Measurements from ENCODE around the gene CDK4.
"Not testable (repeated sequence)": the region's sequence is repeated elsewhere in the genome, so short reads cannot be mapped to it uniquely, and the experiment has no call there.

The CDK4 gene

DNA sequence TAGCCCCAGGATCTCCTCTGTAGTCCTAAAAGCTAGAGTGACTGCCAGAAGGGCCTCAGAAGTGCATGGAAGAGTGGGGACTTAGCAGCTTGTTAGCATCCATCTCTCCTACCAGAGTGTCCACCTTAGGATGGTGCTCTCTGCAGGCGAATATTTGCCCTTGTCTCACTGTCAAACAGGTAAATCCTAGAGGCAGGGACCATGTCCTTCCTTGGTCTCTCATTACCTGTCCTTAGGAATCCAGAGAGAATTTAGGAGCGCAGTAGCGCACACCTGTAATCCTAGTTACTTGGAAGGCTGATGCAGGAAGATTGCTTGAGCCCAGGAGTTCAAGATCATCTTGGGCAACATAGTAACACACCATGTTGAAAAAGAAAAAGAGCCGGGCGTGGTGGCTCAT lies 35.0 kb downstream of the CDK4 start:
- Histone ChIP-seq H3K36me3 (ENCODE audit: low read depth) (peaks cover 46% of the 10 kb centered on the region), H3K4me1 (ENCODE audit: insufficient read depth, poor library complexity, severe bottlenecking) (no peaks in the 10 kb centered on the region), H3K27ac (ENCODE audit: poor library complexity, severe bottlenecking) (no peak overlapping the region), H3K27me3 (ENCODE audit: insufficient read depth, poor library complexity, severe bottlenecking) (no peaks in the 10 kb centered on the region), H3K9me3 (ENCODE audit: severe bottlenecking) (no peaks in the 10 kb centered on the region), H3K4me3 (ENCODE audit: severe bottlenecking) (no peak overlapping the region)
- DNase-seq (ENCODE audit: low spot score) (no peak), ATAC-seq (ENCODE audit: low read depth) (no peak)
- TF ChIP-seq, protein P1, sequence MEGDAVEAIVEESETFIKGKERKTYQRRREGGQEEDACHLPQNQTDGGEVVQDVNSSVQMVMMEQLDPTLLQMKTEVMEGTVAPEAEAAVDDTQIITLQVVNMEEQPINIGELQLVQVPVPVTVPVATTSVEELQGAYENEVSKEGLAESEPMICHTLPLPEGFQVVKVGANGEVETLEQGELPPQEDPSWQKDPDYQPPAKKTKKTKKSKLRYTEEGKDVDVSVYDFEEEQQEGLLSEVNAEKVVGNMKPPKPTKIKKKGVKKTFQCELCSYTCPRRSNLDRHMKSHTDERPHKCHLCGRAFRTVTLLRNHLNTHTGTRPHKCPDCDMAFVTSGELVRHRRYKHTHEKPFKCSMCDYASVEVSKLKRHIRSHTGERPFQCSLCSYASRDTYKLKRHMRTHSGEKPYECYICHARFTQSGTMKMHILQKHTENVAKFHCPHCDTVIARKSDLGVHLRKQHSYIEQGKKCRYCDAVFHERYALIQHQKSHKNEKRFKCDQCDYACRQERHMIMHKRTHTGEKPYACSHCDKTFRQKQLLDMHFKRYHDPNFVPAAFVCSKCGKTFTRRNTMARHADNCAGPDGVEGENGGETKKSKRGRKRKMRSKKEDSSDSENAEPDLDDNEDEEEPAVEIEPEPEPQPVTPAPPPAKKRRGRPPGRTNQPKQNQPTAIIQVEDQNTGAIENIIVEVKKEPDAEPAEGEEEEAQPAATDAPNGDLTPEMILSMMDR (IDR thresholded peaks at IDR 0.05; ENCODE audit: poor library complexity, severe bottlenecking) = no peak

- TF ChIP-seq, protein P1 (IDR thresholded peaks at IDR 0.05; ENCODE audit: poor library complexity, severe bottlenecking) = no peak
- H3K36me3 ChIP-seq (ENCODE audit: low read depth) = peaks cover 46% of the 10 kb centered on the region
- ATAC-seq (ENCODE audit: low read depth) = no peak
Measured at GRCh38 chr12:57716305-57716704, 35.8 kb downstream of the CDK4 start.

DNA sequence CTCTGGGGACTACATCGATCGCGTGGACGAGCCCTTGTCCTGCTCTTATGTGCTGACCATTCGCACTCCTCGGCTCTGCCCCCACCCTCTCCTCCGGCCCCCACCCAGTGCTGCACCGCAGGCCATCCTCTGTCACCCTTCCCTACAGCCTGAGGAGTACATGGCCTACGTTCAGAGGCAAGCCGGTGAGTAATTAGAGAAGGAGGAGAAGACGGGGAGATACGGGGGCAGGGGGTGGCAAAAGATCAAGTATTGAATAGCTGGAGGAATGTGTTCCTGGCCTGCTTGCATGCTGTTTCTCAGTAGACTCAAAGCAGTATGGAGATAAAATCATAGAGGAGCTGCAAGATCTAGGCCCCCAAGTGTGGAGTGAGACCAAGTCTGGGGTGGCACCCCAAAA lies 36.3 kb downstream of the CDK4 start:
- Histone ChIP-seq H3K27me3 (ENCODE audit: insufficient read depth, poor library complexity, severe bottlenecking) (no peaks in the 10 kb centered on the region), H3K36me3 (ENCODE audit: low read depth) (peaks cover 46% of the 10 kb centered on the region), H3K4me1 (ENCODE audit: insufficient read depth, poor library complexity, severe bottlenecking) (no peaks in the 10 kb centered on the region), H3K27ac (ENCODE audit: poor library complexity, severe bottlenecking) (no peak overlapping the region), H3K9me3 (ENCODE audit: severe bottlenecking) (no peaks in the 10 kb centered on the region), H3K4me3 (ENCODE audit: severe bottlenecking) (no peak overlapping the region)
- ATAC-seq (ENCODE audit: low read depth) (no peak), DNase-seq (ENCODE audit: low spot score) (no peak)
- TF ChIP-seq, protein P1 (IDR thresholded peaks at IDR 0.05; ENCODE audit: poor library complexity, severe bottlenecking) = no peak

More at GRCh38 chr12:57716305-57716704, 35.8 kb downstream of the CDK4 start:
- Histone ChIP-seq H3K27ac (ENCODE audit: poor library complexity, severe bottlenecking) (no peak overlapping the region), H3K4me1 (ENCODE audit: insufficient read depth, poor library complexity, severe bottlenecking) (no peaks in the 10 kb centered on the region), H3K27me3 (ENCODE audit: insufficient read depth, poor library complexity, severe bottlenecking) (no peaks in the 10 kb centered on the region), H3K4me3 (ENCODE audit: severe bottlenecking) (no peak overlapping the region), H3K9me3 (ENCODE audit: severe bottlenecking) (no peaks in the 10 kb centered on the region)
- DNase-seq (ENCODE audit: low spot score) = no peak

GRCh38 chr12:57715036-57715748 lies 36.9 kb downstream of the CDK4 start:
- H3K36me3 ChIP-seq (ENCODE audit: low read depth) = peaks cover 46% of the 10 kb centered on the region
- H3K27ac ChIP-seq (ENCODE audit: poor library complexity, severe bottlenecking); H3K27me3 ChIP-seq (ENCODE audit: insufficient read depth, poor library complexity, severe bottlenecking); ATAC-seq (ENCODE audit: low read depth); DNase-seq (ENCODE audit: low spot score); H3K9me3 ChIP-seq (ENCODE audit: severe bottlenecking); H3K4me3 ChIP-seq (ENCODE audit: severe bottlenecking); H3K4me1 ChIP-seq (ENCODE audit: insufficient read depth, poor library complexity, severe bottlenecking): not testable (repeated sequence)

DNA sequence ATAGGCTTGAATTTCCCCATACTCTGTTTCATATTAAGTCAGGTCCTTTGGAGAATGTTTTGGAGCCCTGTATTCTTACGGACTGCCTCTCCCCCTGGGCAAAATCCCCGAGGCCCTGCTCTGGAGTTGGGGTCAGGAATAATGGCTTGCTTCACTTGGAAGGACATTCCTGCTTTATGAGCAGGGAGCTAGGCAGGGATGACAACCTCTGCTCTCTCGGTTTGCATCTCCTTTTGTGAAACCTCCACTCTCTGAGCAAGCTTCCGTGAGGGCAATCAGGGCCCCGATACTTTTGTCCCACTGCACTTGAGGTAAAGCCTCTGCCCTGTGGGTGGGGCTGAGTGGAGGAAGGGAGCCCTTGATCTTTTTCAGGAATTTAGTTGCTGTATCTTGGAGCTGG lies 38.9 kb downstream of the CDK4 start:
- H3K27ac ChIP-seq (ENCODE audit: poor library complexity, severe bottlenecking) = no peak overlapping the region
- H3K4me1 ChIP-seq (ENCODE audit: insufficient read depth, poor library complexity, severe bottlenecking) = no peaks in the 10 kb centered on the region
- H3K9me3 ChIP-seq (ENCODE audit: severe bottlenecking) = no peaks in the 10 kb centered on the region
- ATAC-seq (ENCODE audit: low read depth) (no peak), DNase-seq (ENCODE audit: low spot score) (no peak)
- H3K27me3 ChIP-seq (ENCODE audit: insufficient read depth, poor library complexity, severe bottlenecking) = no peaks in the 10 kb centered on the region
- peaks cover 35% of the 10 kb centered on the region for H3K36me3 ChIP-seq (ENCODE audit: low read depth)
- no peak overlapping the region for H3K4me3 ChIP-seq (ENCODE audit: severe bottlenecking)
- TF ChIP-seq, protein P1 (IDR thresholded peaks at IDR 0.05; ENCODE audit: poor library complexity, severe bottlenecking) = no peak
